Astrocyte (in vitro differentiated cells and primary cell): ENCODE data around the gene RILP. TPM values are rescaled to one million over a fixed set of nuclear protein-coding genes. Genes with fewer than 3 reads are reported as not detected.
A peak's percentile ranks its signal among the peaks of the same experiment; 100 is the strongest.

Experiments
- DNase-seq: peaks from one replicate; pipeline ENCODE4 v3.0.0-alpha.2; 2010; ENCODE audit warnings: low read depth
- FAIRE-seq: peaks from 2 replicates; lab custom pipeline; 2011; peaks lifted over from hg19 to GRCh38; lab: Jason Lieb, UNC
- H2AFZ ChIP-seq: 2 replicates; pipeline ENCODE4 v1.6.0; 2012; ENCODE audit warnings: low read depth, low read length, inconsistent platforms
- H3K27ac ChIP-seq: 2 replicates; pipeline ENCODE4 v1.5.1; 2011; ENCODE audit warnings: low read depth, low read length, inconsistent platforms
- H3K27me3 ChIP-seq: 2 replicates; pipeline ENCODE4 v1.6.0; 2011; ENCODE audit warnings: low read length, inconsistent platforms; ENCODE audit not compliant: insufficient read depth
- H3K36me3 ChIP-seq: 2 replicates; pipeline ENCODE4 v1.5.1; 2011; ENCODE audit warnings: low read length, inconsistent platforms; ENCODE audit not compliant: insufficient read depth
- H3K4me1 ChIP-seq: 2 replicates; pipeline ENCODE4 v1.5.1; 2011; ENCODE audit warnings: low read length, inconsistent platforms; ENCODE audit not compliant: insufficient read depth
- H3K4me2 ChIP-seq: 2 replicates; pipeline ENCODE4 v1.6.0; 2012; ENCODE audit warnings: low read length, inconsistent platforms
- H3K4me3 ChIP-seq: 2 replicates; pipeline ENCODE4 v1.5.1; 2011; ENCODE audit warnings: low read depth, mild to moderate bottlenecking, low read length, inconsistent platforms; ENCODE audit not compliant: insufficient read depth
- H3K79me2 ChIP-seq: 2 replicates; pipeline ENCODE4 v1.6.0; 2012; ENCODE audit warnings: mild to moderate bottlenecking, low read length, inconsistent platforms; ENCODE audit not compliant: insufficient read depth
- H3K9ac ChIP-seq: 2 replicates; pipeline ENCODE4 v1.6.0; 2012; ENCODE audit warnings: mild to moderate bottlenecking, low read length, inconsistent platforms
- H3K9me3 ChIP-seq: 2 replicates; pipeline ENCODE4 v1.5.1; 2012; ENCODE audit warnings: low read depth, mild to moderate bottlenecking, low read length, inconsistent platforms; ENCODE audit not compliant: insufficient read depth
- H4K20me1 ChIP-seq: 2 replicates; pipeline ENCODE4 v1.6.0; 2012; ENCODE audit warnings: low read length, inconsistent platforms; ENCODE audit not compliant: insufficient read depth
- H3K27ac Mint-ChIP-seq: one replicate; pipeline ENCODE4 v1.8.0; 2021; ENCODE audit warnings: mild to moderate bottlenecking, mixed read lengths; ENCODE audit not compliant: unreplicated experiment
- H3K27me3 Mint-ChIP-seq: one replicate; pipeline ENCODE4 v1.8.0; 2021; ENCODE audit warnings: low read depth, mixed read lengths; ENCODE audit not compliant: unreplicated experiment
- H3K36me3 Mint-ChIP-seq: one replicate; pipeline ENCODE4 v1.8.0; 2021; ENCODE audit warnings: low read depth, mixed read lengths; ENCODE audit not compliant: unreplicated experiment
- H3K4me1 Mint-ChIP-seq: one replicate; pipeline ENCODE4 v1.8.0; 2021; ENCODE audit warnings: low read depth, mixed read lengths; ENCODE audit not compliant: unreplicated experiment
- H3K4me3 Mint-ChIP-seq: one replicate; pipeline ENCODE4 v1.8.0; 2021; ENCODE audit warnings: mild to moderate bottlenecking, moderate library complexity, mixed read lengths; ENCODE audit not compliant: unreplicated experiment
- H3K9me3 Mint-ChIP-seq: one replicate; pipeline ENCODE4 v1.8.0; 2021; ENCODE audit warnings: mild to moderate bottlenecking, mixed read lengths; ENCODE audit not compliant: unreplicated experiment
- CTCF ChIP-seq: IDR thresholded peaks from 2 replicates; pipeline ENCODE4 v1.5.1; 2011; ENCODE audit warnings: low read depth, mild to moderate bottlenecking, inconsistent platforms, low read length, moderate library complexity; ENCODE audit not compliant: insufficient read depth
- EZH2 ChIP-seq: IDR thresholded peaks from 2 replicates; pipeline ENCODE4 v1.6.1; 2012; ENCODE audit warnings: mild to moderate bottlenecking, low read length, inconsistent platforms; ENCODE audit not compliant: insufficient read depth
- total RNA-seq: library from RNA; stranded (reverse); gene quantifications from 2 replicates; pipeline ENCODE4 v1.2.1, GENCODE V29; 2021

The RILP gene
- total RNA-seq, 1 donor from 2014 or later = 7.8 TPM

- Histone ChIP-seq H3K9ac (no peak overlapping the region), H3K27ac (no peak overlapping the region)
- peaks cover 2% of the 10 kb centered on the region for H3K27me3 Mint-ChIP-seq
Measured at GRCh38 chr17:1606352-1606985, 43.2 kb downstream of the RILP start.

GRCh38 chr17:1605681-1606351 lies 43.9 kb downstream of the RILP start:
- Histone ChIP-seq H3K27me3 (no peaks in the 10 kb centered on the region), H4K20me1 (peaks cover 6% of the 10 kb centered on the region), H3K4me3 (no peak overlapping the region), H2AFZ (peak overlapping the region; percentile 34), H3K27ac (no peak overlapping the region), H3K9ac (no peak overlapping the region), H3K4me1 (peaks cover 9% of the 10 kb centered on the region), H3K4me2 (peak overlapping the region; percentile 41), H3K36me3 (no peaks in the 10 kb centered on the region), H3K79me2 (no peaks in the 10 kb centered on the region), H3K9me3 (peaks cover 7% of the 10 kb centered on the region)
- Mint-ChIP-seq H3K27me3 (peaks cover 2% of the 10 kb centered on the region), H3K36me3 (peaks cover 8% of the 10 kb centered on the region), H3K4me1 (no peaks in the 10 kb centered on the region), H3K27ac (no peak overlapping the region), H3K4me3 (no peak overlapping the region), H3K9me3 (no peaks in the 10 kb centered on the region)
- no peak for DNase-seq
- TF ChIP-seq EZH2 (no peak), CTCF (no peak)
- no peak for FAIRE-seq

More at GRCh38 chr17:1606352-1606985, 43.2 kb downstream of the RILP start:
- TF ChIP-seq EZH2 (no peak), CTCF (no peak)
- Histone ChIP-seq H3K27me3 (no peaks in the 10 kb centered on the region), H3K79me2 (no peaks in the 10 kb centered on the region), H3K4me1 (peaks cover 9% of the 10 kb centered on the region), H3K36me3 (no peaks in the 10 kb centered on the region), H3K4me3 (no peak overlapping the region), H4K20me1 (peaks cover 6% of the 10 kb centered on the region), H3K4me2 (peak overlapping the region; percentile 41), H2AFZ (peak overlapping the region; percentile 34), H3K9me3 (peaks cover 5% of the 10 kb centered on the region)
- no peak for FAIRE-seq
- Mint-ChIP-seq H3K4me3 (no peak overlapping the region), H3K4me1 (no peaks in the 10 kb centered on the region), H3K9me3 (no peaks in the 10 kb centered on the region), H3K27ac (no peak overlapping the region), H3K36me3 (peaks cover 7% of the 10 kb centered on the region)
- DNase-seq = no peak
